GM19239 (cell line): ENCODE data around the gene NRXN2.
"Not testable (repeated sequence)": the region's sequence is repeated elsewhere in the genome, so short reads cannot be mapped to it uniquely, and the experiment has no call there.

Source experiments
- DNase-seq: peaks from one replicate; pipeline ENCODE4 v3.0.0; 2011; ENCODE audit warnings: low spot score; ENCODE audit not compliant: insufficient read length
- FAIRE-seq: peaks from 2 replicates; lab custom pipeline; 2011; peaks lifted over from hg19 to GRCh38; lab: Jason Lieb, UNC

The NRXN2 gene

DNA sequence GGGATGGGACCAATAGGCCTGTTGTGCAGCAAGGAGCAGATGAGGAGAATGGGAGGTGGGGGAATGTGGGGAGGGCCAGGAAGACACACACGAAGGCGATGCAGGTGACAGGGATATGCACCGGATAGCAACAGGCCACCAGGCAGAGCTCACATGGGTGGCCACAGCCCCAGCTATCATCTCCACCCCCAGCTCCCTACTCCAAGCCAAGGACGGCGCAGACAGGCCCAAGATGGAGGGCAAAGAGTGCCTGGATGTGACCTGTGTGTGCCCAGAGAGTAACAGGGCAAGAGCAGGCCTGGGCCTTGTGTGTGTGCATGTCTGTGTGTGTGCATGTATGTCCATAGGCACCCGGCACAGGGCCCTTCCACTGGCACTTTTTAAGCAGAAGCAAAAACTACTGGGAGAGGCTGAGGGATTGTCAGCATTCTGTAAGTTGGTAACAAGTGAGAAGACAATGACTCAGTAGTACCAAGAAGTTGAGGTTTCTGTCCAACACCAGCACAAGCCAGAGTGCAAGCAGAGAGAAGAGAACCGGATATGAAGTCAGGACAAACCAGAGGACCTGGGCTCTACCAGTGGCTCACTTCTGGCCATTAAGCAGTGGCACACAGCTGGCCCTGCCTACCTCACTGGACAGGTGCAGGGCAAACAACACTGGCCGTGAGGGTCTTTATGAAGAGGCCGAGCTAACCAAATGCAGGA lies 36.4 kb downstream of the NRXN2 start:
- FAIRE-seq (no peak), DNase-seq (no peak)

DNA sequence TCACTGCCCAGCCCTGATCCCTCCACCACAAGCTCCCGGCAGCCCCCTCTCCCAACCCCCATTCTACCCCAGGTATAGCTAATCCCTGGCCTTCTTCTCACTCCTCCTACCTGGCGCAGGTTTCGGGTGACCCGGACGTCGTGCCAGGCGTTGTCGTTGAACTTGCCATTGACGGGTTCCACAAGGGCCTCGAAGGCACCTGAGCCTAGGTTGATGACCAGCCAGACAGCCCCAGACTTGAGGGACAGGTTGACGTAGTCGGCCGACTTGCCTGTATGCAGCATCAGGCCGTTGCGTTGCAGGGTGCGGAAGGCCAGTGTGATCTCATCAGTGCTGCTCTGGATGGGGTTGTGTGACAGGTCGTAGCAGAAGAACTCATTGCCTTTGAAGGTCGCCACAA lies 37.5 kb downstream of the NRXN2 start:
- DNase-seq (no peak), FAIRE-seq (no peak)

DNA sequence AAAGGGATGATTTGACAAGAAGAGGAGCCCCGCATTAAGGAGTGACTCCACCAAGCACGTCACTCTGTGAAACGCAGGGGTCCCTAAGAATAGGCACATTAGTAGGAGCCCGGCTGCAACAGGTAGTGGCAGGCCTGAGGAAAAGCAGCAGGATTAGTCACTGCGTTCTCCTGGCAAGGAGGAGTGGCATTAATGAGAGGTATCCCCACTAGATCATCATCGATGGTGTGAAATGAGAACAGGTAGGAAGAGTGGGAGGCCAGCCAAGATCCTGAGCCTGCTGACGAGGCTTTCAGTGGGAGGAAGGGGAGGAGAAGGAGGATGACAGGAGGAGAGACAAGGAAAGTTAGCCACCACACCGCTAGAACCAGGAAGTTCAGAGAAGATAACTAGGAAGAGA lies 38.6 kb downstream of the NRXN2 start:
- no peak for DNase-seq
- no peak for FAIRE-seq

DNA sequence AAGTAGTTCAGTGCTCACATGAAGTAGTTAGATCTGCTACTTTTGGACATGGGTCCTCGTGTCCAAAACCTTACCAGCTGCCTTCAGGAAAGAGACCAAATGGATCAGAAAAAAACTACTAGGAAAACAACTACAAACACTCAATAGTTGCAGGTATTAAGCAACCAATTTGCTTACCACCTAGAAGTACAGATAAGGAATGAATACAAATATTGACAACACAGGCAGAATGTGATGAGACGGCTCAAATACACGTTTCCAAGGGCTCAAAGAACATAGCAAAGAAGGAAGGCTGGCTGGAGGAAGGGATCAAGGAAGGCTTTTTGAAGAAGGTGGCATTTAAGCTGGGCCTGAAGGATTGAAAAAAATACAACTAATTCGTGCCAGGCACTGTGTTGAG lies 41.8 kb downstream of the NRXN2 start:
- FAIRE-seq = no peak
- no peak for DNase-seq

DNA sequence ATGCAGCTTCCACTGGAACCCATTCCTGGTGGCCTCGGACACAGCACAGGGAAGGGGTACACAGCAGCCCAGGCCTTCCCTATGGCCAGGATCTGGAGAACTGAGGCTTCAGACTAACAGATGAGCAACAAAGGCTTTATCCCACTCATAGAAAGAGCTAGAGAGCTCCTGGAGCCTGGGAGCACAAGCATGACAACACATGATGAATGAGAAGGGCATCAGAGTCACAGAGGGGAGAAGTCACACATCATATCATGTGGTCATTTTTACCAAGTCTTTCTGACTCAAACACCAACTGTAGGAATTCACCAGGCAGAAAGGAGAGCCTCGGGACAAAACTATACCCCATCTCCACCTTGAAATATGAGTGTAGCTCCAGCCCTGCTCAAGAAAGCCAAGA lies 43.2 kb downstream of the NRXN2 start:
- FAIRE-seq (no peak), DNase-seq (no peak)

DNA sequence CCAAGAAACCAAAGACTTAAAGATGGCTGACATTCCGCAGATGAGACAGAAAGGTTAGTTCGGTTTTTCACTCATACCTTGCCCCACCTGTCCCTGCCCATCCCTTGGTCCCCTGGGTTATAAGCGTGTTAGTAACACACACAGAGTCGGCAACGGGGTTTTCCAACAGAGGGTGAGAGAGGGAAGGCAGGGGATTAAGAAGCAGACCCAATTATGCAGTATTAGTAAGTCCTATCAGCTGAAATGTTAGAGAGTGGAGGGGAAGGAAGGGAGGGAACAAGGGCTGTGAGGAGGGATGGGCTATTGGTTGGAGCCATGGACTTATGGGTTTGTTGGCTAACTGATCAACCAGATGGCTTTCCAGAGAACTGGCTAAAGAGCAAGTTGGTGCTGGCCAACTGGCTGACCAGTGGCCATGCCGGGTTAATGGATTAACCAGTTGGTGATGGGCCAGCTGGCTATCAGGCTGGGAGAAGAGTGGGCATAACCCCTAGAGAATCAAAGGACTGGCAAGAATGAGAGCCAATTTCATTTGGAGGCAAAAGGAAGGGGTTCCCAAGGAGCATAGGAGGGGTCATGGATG lies 45.5 kb downstream of the NRXN2 start:
- no peak for FAIRE-seq
- no peak for DNase-seq

DNA sequence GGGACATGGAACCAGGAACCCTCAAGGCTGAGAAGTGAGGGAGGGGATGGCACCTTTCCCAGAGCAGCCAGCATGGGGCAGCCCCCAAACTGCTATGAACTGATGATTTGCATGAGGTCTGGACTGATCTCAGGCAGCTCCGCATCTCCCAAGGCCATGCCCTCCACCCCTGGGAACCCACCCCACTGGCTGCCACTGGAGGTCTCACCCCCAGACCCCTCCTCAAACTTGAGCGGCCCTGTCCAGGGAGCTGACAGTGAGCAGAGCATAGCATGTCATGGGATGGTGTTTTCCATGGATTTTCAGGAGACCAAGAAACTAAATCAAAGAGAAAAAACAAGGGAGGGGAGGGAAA lies 46.8 kb downstream of the NRXN2 start:
- DNase-seq = no peak
- no peak for FAIRE-seq

DNA sequence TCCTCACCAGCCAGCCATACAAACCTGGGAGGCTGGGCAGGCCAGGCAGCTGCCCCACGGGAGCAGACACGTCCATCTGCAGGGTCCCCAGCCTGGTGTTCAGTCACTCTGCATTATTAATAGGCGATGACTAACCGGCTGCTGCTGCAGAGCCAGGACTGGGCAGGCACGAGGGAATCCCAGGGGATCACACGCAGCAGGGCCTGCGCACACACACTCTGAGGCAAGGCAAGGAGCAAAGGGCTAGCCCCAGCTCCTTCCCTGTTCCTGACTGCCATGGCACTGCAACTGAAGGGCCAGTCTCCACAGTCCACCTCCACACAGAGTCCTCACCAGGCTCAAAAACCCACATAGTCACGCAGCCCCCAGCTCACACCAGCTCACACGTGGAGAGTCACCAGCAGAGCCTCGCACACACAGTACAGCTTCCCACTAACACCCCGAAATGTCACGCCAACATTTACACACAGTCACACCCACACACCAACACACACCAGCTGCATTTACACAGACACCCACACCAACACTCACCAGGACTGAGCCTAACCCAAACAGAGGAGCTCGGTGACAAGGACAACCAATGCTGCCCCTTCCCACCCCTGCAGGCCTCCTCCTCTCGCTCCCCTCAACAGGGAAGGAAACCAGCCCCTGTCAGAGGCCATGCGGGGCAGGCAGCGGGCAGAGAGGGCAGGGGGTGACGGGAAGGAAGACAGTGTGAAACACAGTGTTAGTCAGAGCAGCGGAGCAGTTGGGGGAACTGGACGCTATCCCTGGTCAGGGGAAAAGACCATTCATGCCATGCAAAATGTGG lies 47.3 kb downstream of the NRXN2 start:
- FAIRE-seq (no peak), DNase-seq (no peak)

DNA sequence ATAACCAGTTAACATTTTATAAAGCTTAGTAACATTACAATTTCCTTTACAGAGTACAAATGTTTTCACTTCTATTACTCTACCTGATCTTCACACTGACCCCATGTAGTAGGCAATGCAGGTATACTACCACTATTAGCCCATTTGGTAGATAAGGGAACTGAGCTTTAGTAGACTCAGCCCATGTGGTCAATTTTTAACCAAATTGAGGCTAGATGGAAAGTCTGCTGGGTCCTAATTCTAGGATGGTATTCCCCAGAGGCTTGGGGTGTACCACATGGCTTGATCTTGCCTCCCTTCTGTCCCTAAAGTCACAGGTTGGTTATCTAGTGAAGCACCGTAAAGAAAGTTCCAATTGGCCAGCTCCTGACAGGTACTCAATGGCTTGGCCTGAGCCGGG lies 48.2 kb downstream of the NRXN2 start:
- FAIRE-seq (peak; percentile 77), DNase-seq (peak; percentile 40)

DNA sequence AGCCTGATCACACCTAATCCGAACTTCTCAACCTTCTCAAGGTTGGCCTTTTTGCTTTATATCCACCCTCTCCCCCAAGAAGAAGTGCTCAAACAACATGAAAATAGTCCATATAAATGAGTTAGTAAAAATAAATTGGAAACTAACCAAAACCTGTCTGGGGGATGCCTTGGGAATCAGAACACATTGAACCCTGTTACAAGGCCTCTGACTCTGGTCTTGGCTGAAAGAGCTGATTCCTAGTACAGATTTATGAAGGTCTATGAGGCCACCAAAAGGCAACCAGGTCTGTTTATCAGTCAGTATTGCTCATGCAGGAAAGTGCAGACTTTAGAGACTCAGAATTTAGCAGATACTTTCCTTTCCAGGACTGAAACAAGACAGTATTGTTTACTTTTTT lies 49.7 kb downstream of the NRXN2 start:
- DNase-seq (no peak), FAIRE-seq (no peak)

DNA sequence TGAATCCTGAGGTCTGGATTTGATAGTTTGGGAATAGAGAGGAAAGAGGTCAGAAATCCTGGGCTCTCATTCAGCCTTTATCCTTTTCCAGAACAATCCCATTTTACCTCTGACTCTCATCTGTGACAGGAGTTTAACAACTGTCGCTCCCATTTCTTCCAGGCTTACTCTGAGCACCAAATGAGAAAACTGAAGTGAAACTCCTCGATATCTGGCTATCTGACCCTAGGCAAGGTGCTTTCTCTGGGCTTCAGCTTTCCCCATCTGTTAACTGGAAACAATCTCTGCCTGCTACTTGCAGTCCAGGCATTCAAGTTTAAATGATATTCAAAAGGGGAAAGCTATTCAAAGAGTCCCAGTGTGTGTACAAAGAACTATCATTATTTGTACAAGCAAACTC lies 50.1 kb downstream of the NRXN2 start:
- DNase-seq (no peak), FAIRE-seq (no peak)

DNA sequence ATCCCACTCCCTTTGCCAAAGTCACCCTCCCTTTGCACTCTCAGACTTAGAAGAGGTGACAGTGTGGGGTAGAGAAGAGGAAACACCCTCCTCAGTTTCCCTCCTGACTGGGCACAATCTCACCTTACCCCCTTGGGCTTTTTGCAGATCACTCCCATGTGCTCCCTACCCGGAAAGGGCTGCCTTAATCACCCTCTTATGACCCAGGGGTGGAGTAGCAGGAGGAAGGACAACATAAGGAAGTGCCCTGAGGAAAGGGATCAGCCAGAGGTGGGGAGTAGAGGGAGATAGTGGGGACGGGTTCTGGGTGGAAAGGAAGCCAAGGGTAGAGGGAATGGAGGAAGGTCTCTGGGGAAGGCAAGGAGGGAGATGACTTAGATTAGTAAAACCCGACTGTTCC lies 52.0 kb downstream of the NRXN2 start:
- DNase-seq = no peak
- FAIRE-seq = no peak

DNA sequence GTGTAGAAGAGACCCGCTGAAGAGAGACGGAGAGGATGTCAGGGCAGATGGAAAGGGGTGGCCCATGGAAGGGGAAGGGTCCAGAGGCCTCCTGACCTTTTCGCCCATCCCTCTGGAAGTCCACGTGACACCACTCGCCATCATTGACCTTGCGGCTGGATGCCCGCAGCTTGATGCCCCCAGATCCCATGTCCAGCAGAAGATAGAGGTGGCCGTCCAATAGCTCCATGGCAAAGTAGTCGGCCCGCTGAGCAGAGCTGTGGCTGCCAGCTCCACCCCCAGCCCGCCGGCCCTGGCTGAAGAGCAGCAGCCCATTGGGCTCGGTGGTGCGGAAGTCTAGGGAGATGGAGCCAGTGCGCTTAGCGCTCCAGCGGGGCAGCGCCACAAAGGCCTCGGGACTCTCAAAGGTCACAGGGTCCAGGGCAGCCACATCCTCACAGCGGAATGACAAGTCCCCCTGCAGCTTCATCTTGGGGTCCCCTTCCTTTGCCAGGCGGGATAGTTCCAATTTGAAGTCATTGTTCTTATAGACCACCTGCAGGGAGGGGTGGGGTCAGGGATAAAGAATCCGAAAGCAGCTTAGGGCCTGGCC lies 55.7 kb downstream of the NRXN2 start:
- FAIRE-seq = no peak
- no peak for DNase-seq

DNA sequence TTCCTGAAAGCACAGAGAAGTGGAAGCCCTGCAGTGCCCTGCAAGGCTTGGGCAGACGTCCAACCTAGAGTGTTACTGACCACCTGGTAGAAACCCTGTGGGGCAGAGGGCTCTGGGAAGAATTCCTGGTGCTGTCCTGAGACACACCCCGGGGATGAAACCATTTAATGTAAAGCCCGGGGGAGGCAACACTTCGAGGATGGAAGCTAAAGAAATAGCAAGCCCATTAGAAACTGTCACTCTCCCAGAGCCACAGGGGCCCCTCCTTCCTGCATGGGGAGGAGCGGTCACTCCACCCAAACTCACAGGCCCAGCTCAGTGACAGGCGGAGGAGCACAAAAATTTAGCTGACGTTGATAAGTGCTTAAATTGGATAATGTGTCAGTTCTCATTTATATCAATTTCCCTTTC lies 57.6 kb downstream of the NRXN2 start:
- DNase-seq = no peak
- FAIRE-seq = no peak

DNA sequence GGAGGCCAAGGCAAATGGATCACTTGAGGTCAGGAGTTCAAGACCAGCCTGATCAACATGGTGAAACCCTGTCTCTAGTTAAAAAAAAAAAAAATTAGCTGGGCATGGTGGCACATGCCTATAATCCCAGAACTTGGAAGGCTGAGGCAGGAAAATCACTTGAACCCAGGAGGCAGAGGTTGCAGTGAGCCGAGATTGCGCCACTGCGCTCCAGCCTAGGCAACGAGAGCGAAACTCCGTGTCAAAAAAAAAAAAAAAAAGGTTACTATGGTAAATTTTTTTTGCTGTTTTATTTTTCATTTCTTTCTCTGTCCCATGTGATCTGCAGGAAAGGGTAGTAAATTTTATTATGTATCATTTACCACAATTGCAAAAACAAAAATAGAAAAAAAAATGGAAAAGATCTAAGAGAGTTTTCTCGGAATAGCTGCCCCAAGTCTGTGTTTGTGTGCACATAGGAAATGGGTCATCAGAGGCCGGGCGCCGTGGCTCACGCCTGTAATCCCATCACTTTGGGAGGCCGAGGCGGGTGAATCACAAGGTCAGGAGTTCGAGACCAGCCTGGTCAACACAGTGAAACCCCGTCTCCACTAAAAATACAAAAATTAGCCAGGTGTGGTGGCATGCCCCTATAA lies 58.6 kb downstream of the NRXN2 start:
- FAIRE-seq, DNase-seq: not testable (repeated sequence)

DNA sequence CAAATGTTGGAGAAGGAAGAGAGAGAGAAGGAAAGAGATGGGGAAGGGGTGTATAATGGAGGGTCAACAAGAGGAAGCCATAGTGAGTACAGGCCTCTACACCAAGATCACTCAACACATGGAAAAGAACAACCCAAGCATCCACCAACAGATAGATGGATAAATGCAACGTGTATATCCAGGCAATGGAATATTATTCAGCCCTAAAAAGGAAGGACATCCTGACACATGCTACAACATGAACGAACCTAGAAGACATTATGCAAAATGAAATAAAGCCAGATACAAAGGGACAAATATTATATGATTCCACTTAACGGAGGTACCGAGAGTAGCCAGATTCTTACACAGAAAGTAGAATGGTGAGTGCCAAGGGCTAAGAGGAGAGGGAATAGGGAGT lies 59.3 kb downstream of the NRXN2 start:
- no peak for DNase-seq
- no peak for FAIRE-seq

DNA sequence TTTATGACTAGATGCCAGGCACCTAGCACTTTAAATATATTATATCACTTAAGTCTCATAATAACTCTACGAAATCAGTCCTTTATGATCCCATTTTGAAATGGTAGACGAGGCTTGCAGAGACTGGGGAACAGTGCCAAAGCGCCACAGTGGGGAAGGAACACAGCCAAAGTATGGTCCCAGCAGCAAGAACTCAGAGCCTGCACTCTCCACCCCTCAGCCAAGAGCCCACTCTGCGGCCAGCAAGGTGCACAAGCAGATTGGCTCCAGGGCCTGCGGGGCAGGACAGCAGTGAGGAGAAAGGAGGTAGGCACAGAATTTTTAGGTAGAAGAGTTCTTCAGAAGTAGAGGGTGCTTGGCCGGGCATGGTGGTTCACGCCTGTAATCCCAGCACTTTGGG lies 61.4 kb downstream of the NRXN2 start:
- FAIRE-seq (no peak), DNase-seq (no peak)

DNA sequence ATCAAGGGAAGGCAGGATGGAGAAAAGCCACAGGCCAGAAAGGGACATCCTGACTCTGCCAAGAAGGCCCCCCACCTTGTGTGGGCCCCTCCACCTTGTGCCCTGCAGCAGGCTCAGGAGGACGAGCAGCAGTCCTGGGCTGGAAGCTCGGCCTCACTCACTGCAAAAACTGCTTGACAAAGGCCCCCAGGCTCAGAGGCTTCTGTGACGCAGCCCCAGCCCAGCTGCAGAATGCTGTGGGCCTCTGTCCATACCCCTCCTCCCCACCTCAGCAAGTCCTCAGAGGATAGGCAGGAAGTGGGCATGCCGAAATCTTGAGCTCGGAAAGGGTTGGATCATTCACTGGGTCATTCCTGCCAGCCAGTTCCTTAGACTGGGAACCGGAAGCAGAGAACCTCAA lies 61.9 kb downstream of the NRXN2 start:
- no peak for FAIRE-seq
- no peak for DNase-seq

DNA sequence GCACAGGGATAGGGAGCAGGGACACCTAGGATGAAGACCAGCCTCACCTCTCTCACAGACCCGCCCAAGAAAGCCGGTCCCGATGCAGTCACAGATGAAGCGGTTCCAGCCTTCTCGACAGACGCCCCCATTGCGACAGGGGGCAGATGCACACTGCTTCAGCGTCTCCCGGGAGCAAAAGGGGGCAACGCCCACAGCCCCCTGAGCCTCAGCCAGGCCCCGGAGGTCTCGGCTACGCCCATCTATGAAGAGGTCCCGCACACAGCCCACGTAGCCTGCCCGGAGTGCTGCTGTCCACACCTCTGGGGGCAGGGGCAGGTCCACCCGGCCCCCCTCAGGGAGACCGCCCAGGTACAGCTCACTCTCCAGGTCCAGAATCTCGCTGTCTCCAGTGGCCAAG lies 62.3 kb downstream of the NRXN2 start:
- FAIRE-seq (no peak), DNase-seq (no peak)

DNA sequence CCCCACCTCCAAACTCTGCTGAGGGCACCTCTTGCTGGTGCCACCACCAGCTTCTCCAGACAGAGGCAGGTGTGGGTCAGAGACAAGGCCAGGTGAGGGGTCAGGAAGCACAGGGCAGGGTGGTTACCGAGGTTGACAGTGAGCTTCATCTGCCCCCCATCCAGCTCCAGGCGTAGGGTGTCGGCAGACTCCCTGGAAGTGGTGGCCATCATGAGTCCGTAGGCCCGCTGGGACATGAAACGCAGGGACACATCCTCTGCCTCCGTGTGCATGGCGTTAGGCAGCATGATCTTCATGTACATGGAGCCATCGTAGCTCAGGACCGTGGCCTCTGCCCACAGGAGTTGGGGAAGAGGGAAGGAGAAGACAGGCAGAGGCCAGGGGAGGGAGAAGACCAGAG lies 62.8 kb downstream of the NRXN2 start:
- FAIRE-seq (no peak), DNase-seq (no peak)
